Heart left ventricle (tissue), 16 donors: ENCODE data around the gene A1BG. TPM values are rescaled to one million over a fixed set of nuclear protein-coding genes. Genes with fewer than 3 reads are reported as not detected.

Experiments
- ATAC-seq, 4 donors: fragments of 200-7000 bp; cut with Tn5 transposase; one replicate each; pipeline ENCODE4 v1.9.1; 2020 to 2022; ENCODE audit warnings: moderate library complexity in 4 of 4, mild to moderate bottlenecking in 3 of 4, moderate number of reproducible peaks in 1 of 4
- DNase-seq, 5 donors: peaks; one replicate each; pipeline ENCODE4 v3.0.0-alpha.2; 2020
- H3K27ac ChIP-seq, 12 donors: fragments of 200-600 bp; sonication (generic) in 4 of 12; one replicate each; pipeline versions ENCODE4 v1.5.0 to v1.8.0; 2016 to 2022; ENCODE audit warnings: mild to moderate bottlenecking in 2 of 12
- H3K27me3 ChIP-seq, 9 donors: fragments of 200-600 bp; sonication (generic) in 2 of 9; one replicate each; pipeline versions ENCODE4 v1.5.1 to v1.8.0; 2016 to 2022; ENCODE audit warnings: mild to moderate bottlenecking in 3 of 9
- H3K36me3 ChIP-seq, 9 donors: fragments of 200-600 bp; sonication (generic) in 2 of 9; one replicate each; pipeline versions ENCODE4 v1.5.0 to v1.8.0; 2018 to 2022; ENCODE audit warnings: mild to moderate bottlenecking in 2 of 9
- H3K4me1 ChIP-seq, 12 donors: fragments of 200-600 bp; sonication (generic) in 4 of 12; one replicate each; pipeline versions ENCODE4 v1.5.0 to v1.8.0; 2016 to 2022; ENCODE audit warnings: mild to moderate bottlenecking in 3 of 12
- H3K4me3 ChIP-seq, 12 donors: fragments of 200-600 bp; sonication (generic) in 4 of 12; one replicate each; pipeline versions ENCODE4 v1.5.0 to v1.8.0; 2017 to 2022; ENCODE audit warnings: mild to moderate bottlenecking in 9 of 12, moderate library complexity in 4 of 12
- H3K9me3 ChIP-seq, 12 donors: fragments of 200-600 bp; sonication (generic) in 4 of 12; one replicate each; pipeline versions ENCODE4 v1.5.0 to v1.8.0; 2016 to 2022; ENCODE audit warnings: mild to moderate bottlenecking in 1 of 12
- CTCF ChIP-seq, 12 donors: fragments of 200-600 bp; sonication (generic) in 4 of 12; IDR thresholded peaks; one replicate each; pipeline versions ENCODE4 v1.5.0 to v1.8.0; 2018 to 2022; ENCODE audit warnings: antibody characterized with exemption in 12 of 12, mild to moderate bottlenecking in 5 of 12
- POLR2A ChIP-seq, 2 donors: fragments of 450-650 bp; IDR thresholded peaks; one replicate each; pipeline ENCODE4 v1.6.1; 2017; ENCODE audit warnings: antibody characterized with exemption in 2 of 2, mild to moderate bottlenecking in 2 of 2, moderate library complexity in 2 of 2
- WGBS, 4 donors: extraction: QIAGEN DNeasy Blood & Tissue Kit in 2 of 4; methylation state at CpG; one replicate each; pipeline versions ENCODE4 v1.1.5 to v1.1.7; 2013 to 2018; 5-methylcytosine and 5-hydroxymethylcytosine counted together
- intact Hi-C, 10 donors: fragments of 100-400 bp; cut with DNase I; formaldehyde crosslinking; loops; one replicate each; pipeline versions ENCODE4 v1.11.1 to v1.14.2; 2022
- polyA plus RNA-seq, 2 donors: library from polyadenylated mRNA; stranded (reverse); fragments of 200-250 nt; gene quantifications; one replicate each; pipeline ENCODE4 v1.2.3, GENCODE V29; 2013
- total RNA-seq, 9 donors: library from RNA; depleted of rRNA in 2 of 9; stranded (reverse); fragments of >200 nt in 2 of 9; fragmentation: NEBNext Ultra II Directional in 3 of 9; extraction: Animal tissue kit (Norgen Biotek cat#: 25700) in 3 of 9; gene quantifications; one replicate each; pipeline versions ENCODE4 v1.1.0 to v1.2.4, GENCODE V29; 2016 to 2023
- donor health status: ischemic (EF 13 %, LVEDD 7.1; RV severe dilation, severe dysfunction).
- donor health status: healthy with polysubstance abuse.
- donor health status: DM: no; HTN: yes; CAD: no.
- donor health status: DM: no; HTN: no; CAD: no.
- donor health status: ischemic (EF 25% LVEDD 6.9; RV normal size, moderate dysfunction).
- donor health status: ischemic (EF 25% LVEDD 5.7; RV mildly dilated, moderate dysfunction).
- donor health status: healthy.
- donor health status: DM: yes; HTN: yes; CAD: no.
- donor health status: ischemic (EF 35%, LVEDD 5.7; RV mildly dilated, moderate dysfunction).
- donor health status: nonischemic (EF 11% LVEDD 7.7; RV severe dilation, severe dysfunction).
- donor health status: DM: yes; HTN: yes; CAD: no.
- donor health status: PGD.
- donor health status: ischemic (EF 29% LVEDD 5.4; RV normal size, mild dysfunction).
- donor health status: nonischemic (EF 23%, LVEDD 6.1; RV moderate dilation, normal function).

A1BG gene
- total and polyA plus RNA-seq, 11 donors = 0.23 to 6.6 (median 4.0) TPM

GRCh38 chr19:58356766-58357480 lies 3.6 kb upstream of the A1BG start:
- Histone ChIP-seq H3K4me1 (peaks cover 0 to 30% (median 17%) of the 10 kb centered on the region in 12 donors), H3K27me3 (peaks cover 0 to 40% (median under 1%) of the 10 kb centered on the region in 9 donors)

DNA sequence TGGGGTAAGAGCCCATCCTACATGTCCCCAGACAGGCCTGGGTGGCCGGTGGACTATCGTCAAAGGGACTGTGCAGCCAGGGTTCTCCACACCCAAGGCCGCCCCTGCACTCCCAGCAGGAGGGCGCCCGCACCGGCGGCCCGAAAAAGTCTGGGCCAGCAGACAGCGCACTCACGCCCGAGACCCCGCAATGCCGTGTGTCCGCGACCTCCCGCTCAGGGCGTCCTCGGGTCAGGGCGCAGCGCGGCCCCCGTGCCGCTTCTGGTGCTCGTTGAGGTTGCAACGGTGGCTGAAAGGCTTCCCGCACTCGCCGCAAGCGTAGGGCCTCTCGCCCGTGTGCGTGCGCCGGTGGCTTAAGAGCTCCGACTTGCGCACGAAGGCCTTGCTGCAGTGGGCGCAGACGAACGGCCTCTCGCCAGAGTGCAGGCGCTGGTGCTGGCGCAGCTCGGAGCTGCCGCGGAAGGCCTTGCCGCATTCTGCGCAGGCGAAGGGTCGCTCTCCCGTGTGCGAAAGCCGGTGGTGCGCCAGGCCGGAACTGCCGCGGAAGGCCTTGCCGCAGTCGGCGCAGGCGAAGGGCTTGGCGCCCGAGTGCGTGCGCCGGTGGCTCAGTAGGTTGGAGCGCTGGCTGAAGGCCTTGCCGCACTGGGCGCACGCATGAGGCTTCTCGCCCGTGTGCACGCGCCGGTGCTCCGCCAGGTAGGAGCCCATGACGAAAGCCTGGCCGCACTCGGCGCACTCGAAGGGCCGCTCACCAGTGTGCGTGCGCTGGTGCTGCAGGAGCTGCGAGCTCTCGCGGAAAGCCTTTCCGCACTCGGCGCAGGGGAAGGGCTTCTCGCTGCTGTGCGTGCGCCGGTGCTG lies 2.8 kb upstream of the A1BG start:
- H3K27ac ChIP-seq = peak overlapping the region in 1 of 12 donors; percentile 50
- TF ChIP-seq CTCF (IDR thresholded peaks at IDR 0.05) (no peak), POLR2A (IDR thresholded peaks at IDR 0.05) (no peak)
- H3K27me3 ChIP-seq = peaks cover 0 to 48% (median 8%) of the 10 kb centered on the region in 9 donors
- DNase-seq = no peak
- no peaks in the 10 kb centered on the region for H3K9me3 ChIP-seq
- H3K4me1 ChIP-seq = peaks cover 0 to 30% (median 15%) of the 10 kb centered on the region in 12 donors
- 8 to 20% (median 12%) methylated on average over 42 to 94 of the region's 94 CpGs for WGBS, 4 donors
- H3K36me3 ChIP-seq = no peaks in the 10 kb centered on the region
- H3K4me3 ChIP-seq = peak overlapping the region; percentile 26 to 62 (median 47)
- intact Hi-C loops = no loop called here
- ATAC-seq = peak in 3 of 4 donors; percentile 14 to 46 (median 27)

More at GRCh38 chr19:58356766-58357480, 3.6 kb upstream of the A1BG start:
- DNase-seq = peak in 1 of 5 donors; percentile 64
- Histone ChIP-seq H3K9me3 (no peaks in the 10 kb centered on the region), H3K4me3 (peak overlapping the region; percentile 26 to 62 (median 47)), H3K36me3 (no peaks in the 10 kb centered on the region), H3K27ac (peak overlapping the region in 1 of 12 donors; percentile 50)
- WGBS, 4 donors = 17 to 49% (median 32%) methylated on average over 23 to 75 of the region's 75 CpGs
- ATAC-seq = peak in 1 of 4 donors; percentile 3
- TF ChIP-seq POLR2A (IDR thresholded peaks at IDR 0.05) (no peak), CTCF (IDR thresholded peaks at IDR 0.05) (no peak)
- intact Hi-C loops = no loop called here

DNA sequence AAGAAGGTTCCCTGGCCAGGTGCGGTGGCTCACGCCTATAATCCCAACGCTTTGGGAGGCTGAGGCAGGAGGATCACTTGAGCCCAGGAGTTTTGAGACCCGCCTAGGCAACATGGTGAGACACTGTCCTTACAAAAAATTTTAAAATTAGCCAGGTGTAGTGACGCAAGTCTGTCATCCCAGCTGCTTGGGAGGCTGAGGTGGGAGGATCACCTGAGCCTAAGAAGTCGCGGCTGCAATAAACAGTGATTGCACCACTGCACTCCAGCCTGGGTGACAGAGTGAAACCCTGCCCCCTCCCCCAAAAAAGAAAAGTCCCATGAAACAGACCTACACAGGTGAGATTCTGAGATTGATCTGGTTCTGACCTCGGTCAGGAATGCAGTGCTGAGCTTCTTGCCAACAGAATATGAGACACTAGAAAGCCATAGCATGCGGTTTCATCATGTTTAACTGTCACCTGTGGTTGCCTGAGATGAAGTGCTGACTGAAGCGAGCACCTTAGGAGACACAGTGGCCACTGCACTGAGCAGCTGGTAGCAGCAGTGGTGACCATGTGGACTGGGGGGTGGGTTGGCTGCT lies 2.0 kb upstream of the A1BG start:
- Histone ChIP-seq H3K27me3 (peaks cover 5 to 56% (median 16%) of the 10 kb centered on the region in 9 donors), H3K36me3 (no peaks in the 10 kb centered on the region), H3K9me3 (no peaks in the 10 kb centered on the region), H3K4me1 (peaks cover 0 to 38% (median 17%) of the 10 kb centered on the region in 12 donors), H3K4me3 (peak overlapping the region in 4 of 12 donors; percentile 58 to 62 (median 58)), H3K27ac (no peak overlapping the region)
- WGBS, 4 donors = 92 to 95% (median 95%) methylated on average over 10 of the region's 10 CpGs
- ATAC-seq (no peak), DNase-seq (no peak)
- intact Hi-C loops = no loop called here
- TF ChIP-seq CTCF (IDR thresholded peaks at IDR 0.05) (no peak), POLR2A (IDR thresholded peaks at IDR 0.05) (no peak)
